ACHN (cell line): Measurements from ENCODE around the gene SERPIND1.

Experiments
- DNase-seq: peaks from one replicate; pipeline ENCODE4 v3.0.0-alpha.2; 2015
- in situ Hi-C: cut with HindIII; loops from 2 replicates; pipeline ENCODE4 v1.10.0; 2017; ENCODE audit warnings: low sequenced_read_pairs, low pct_ligation_motif_present, low pct_unique_long_range_greater_than_20kb

The SERPIND1 gene

DNA sequence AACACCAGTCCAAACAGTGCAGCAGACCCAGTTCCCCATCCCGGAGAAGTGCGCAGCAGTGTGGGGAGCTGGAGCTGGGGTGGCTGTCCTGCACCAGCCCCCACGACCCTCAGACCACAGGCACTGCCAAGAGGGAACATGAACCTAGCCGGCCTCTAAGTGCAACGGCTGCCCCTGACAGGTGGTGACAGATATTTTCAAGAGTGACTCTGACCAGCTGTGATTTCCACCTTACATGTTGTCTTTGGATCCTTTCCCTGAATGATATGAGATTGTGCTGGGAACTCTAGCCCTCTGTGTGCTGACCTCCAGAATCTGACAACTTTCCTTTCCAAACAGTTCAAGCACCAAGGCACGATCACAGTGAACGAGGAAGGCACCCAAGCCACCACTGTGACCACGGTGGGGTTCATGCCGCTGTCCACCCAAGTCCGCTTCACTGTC lies 12.6 kb downstream of the SERPIND1 start:
- in situ Hi-C loops: no loop called here
- no peak for DNase-seq

- DNase-seq: no peak
- in situ Hi-C loops: no loop called here
Observed at GRCh38 chr22:20787223-20787622, 13.3 kb downstream of the SERPIND1 start.

GRCh38 chr22:20787746-20788626 lies 14.1 kb downstream of the SERPIND1 start:
- no peak for DNase-seq
- in situ Hi-C loops: no loop called here

GRCh38 chr22:20788627-20789344 lies 14.9 kb downstream of the SERPIND1 start:
- DNase-seq: no peak
- in situ Hi-C loops: no loop called here

DNA sequence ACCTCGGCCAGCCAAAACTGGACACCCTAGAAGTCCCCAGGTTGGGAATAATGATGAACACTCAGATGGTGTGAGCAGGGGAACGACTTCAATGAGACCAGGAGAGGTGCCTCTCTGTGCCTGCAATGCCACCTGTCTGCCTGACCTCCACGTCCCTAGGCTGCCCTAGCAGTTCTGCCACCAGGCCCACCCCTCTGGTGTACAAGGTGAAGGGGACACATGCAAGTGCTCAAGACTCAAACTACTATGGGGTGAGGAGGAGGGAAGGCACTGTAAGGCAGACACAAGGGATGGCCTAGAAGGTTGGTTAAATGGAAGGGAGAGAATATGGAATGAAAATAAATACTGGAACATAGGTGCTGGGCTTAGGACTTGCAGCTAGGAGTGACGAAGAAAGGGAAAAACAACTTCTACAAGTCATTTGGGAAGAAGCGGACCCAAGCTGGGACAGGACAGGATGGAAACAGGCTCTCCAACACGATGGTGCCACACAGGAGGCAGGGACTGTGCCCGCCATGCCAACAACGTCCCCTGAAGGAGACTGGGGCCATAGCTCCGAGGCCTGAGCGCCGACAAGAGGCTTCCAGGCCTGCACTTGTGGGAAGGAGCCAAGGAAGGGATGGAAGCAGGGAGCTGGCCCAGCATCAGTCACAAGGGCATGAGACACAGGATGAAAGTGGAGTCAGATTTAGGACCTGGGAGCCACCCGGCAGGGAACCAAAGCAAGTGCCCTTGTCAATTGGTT lies 18.5 kb downstream of the SERPIND1 start:
- no peak for DNase-seq
- in situ Hi-C loops: no loop called here

- in situ Hi-C loops: no loop called here
- DNase-seq: no peak
Observed at GRCh38 chr22:20792966-20793728, 19.2 kb downstream of the SERPIND1 start.

DNA sequence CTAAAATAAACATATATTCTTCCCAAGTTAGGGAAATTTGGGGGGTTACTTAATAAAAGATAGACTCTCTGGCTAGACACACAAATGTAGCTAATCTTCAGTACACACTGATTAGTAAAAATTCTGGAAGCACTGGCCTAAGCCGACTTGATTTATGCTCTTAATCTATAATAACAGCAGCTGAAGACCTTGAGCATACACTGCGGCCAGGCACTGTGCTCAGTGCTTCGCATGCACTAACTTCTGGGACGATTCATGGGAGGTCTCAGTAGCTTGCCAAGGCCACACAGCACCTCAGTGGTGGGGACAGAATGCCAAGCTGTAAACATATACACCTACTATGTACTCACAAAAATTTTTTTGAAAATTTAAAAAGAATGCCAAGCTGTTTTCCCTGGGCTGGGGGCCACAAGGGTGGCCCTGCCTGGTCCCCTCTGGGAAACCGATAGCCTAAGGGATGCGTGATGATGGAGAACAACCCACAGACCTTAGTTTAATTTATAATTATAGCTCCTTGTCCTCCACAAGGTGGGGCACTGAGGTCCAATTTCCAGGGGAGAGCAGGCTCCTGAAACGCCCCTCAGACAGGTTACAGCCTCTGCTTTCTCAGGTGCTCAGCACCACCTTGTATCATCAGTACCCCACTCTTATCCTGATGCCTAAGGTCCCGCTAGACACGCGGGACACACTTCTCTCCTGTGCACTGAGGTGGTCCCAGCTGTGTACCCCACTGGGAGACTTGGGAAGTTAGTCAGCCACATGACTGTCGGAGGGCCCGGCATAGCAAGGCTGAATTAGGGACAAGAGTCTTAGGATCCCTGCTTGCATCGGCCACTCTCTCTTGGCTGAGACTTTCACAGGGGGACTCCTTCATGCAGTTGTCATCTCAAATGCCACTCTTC lies 20.1 kb downstream of the SERPIND1 start:
- DNase-seq: no peak
- in situ Hi-C loops: no loop called here

DNA sequence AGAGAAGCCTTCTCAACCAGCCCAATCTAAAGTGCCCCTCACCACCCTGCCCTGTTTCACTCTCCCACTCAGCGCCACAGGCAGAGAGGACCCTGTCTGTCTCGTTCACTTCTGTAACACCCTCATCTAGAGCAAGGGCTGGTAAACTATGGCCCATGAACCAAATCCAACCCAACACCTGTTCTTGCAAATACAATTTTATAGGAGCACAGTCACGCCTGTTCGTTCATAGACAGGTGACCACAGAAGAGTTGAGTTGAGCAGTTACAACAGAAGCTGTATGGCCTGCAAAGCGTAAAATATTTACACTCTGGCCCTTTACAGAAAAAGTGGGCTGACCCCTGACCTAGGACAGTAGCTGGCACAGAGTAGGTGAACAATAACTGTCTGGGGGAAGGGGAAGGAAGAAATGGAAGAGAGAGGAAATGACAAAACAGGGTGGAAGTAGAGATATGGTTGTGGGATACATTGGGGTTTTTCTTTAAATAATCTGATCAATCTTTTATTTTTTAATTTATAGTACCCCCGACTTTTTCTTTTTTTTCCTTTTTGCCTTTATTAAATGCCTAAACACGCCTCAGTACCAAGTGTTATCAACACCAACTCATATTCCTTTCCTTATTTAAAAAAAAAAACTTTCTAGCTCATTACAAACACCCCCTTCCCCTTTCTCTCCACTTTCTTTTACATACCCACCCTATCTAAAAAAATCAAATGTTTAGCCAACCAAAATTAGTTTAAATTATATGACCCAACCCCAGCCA lies 20.9 kb downstream of the SERPIND1 start:
- in situ Hi-C loops: no loop called here

DNA sequence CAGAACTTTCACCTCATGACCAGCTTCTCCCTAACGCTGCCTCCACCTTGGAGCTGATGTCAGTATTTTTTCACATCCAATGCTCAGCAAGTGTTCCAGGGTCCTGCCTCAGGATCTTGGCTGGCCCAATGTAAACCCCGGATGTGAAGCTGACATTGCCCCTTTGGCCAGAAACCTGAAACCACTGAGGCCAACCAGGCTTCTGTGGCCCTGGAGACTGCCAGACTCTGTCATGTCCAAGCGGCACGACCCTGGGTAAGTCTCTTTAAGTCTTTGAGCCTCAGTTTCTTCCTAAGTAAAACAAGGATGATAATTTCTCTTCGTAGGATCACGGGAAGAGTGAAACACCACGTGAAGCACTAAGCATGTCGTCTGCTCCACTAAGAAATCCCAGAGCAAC lies 22.8 kb downstream of the SERPIND1 start:
- in situ Hi-C loops: no loop called here
- no peak for DNase-seq

More for the DNA sequence above, 20.9 kb downstream of the SERPIND1 start:
- no peak for DNase-seq

DNA sequence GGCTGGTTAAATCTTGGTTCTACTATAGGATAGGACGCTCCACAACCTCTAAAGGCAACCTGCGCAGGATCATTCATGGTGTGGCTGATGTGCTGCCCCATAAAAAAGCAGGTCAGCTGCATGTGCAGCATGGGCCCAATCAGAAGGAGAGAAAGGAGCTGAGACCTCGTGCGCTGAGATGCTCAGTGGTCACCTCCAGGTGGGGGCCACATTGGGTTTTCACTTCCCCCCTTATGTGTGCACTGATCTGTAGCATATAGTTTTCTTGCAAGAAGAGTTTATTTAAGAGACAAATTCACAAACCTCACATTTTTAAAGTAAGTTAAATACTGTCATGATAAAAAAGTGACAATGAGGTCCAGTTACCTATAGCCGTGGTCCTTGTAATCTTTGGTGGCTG lies 24.3 kb downstream of the SERPIND1 start:
- no peak for DNase-seq
- in situ Hi-C loops: no loop called here

- in situ Hi-C loops: no loop called here
- no peak for DNase-seq
Observed at GRCh38 chr22:20798974-20799373, 25.1 kb downstream of the SERPIND1 start.

DNA sequence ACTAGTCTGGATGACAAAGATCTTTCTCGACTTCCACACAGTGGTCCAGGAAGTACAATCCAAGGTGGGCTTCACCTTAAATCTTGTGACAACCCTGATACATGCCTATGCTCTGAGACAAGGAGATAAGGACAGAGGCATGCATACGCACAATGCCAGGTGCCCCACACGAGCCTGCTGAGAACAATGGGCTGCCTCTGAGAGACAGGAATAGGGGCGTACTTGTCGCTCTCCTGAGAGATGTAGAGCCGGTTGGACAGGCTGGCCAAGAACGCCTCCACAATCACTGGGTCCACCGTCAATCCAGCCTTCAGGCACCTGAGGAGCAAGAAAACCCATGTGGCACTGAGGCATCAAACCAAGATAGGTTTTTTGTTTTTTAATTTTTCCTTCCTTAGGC lies 25.5 kb downstream of the SERPIND1 start:
- in situ Hi-C loops: no loop called here
- DNase-seq: no peak

GRCh38 chr22:20802452-20802851 lies 28.5 kb downstream of the SERPIND1 start:
- no peak for DNase-seq
- in situ Hi-C loops: no loop called here

- in situ Hi-C loops: no loop called here
- DNase-seq: no peak
Observed at GRCh38 chr22:20802922-20803553, 29.1 kb downstream of the SERPIND1 start.

GRCh38 chr22:20803696-20804324 lies 29.9 kb downstream of the SERPIND1 start:
- in situ Hi-C loops: no loop called here
- peak; percentile 44 for DNase-seq

DNA sequence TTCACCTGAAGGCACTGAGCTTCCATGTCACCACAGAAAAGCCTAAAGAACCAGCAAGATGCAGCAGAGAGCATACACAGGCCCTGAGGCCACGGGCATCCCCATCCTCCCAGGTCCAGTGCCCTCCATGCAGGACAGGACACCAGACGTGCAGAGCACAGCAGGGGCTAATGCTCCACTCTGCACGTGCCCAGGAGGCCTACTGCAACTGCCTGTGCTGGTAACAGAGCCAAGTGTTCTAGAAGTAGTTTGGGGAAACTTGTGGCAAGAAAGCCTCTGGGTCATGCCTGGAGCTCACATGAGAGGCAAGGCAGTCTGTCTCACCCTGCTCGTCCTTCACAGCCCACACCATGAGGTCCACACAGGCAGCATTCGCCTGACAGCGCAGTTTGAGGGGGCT lies 30.7 kb downstream of the SERPIND1 start:
- in situ Hi-C loops: no loop called here
- DNase-seq: no peak
